Adipocyte (in vitro differentiated cells): ENCODE measurements around the gene ERBB2.
A peak's percentile ranks its signal among the peaks of the same experiment; 100 is the strongest.
"Not testable (repeated sequence)": the region's sequence is repeated elsewhere in the genome, so short reads cannot be mapped to it uniquely, and the experiment has no call there.

Source experiments
- DNase-seq: peaks from one replicate; pipeline ENCODE4 v3.0.0-alpha.2; 2015; ENCODE audit warnings: low read depth
- H3K27me3 ChIP-seq: replicated peaks from 2 replicates; pipeline ENCODE4 v1.7.0; 2013; ENCODE audit warnings: mild to moderate bottlenecking, low read length, moderate library complexity; ENCODE audit not compliant: control insufficient read depth, insufficient read depth
- H3K36me3 ChIP-seq: 2 replicates; pipeline ENCODE4 v1.7.0; 2013; ENCODE audit warnings: low read length, mild to moderate bottlenecking, moderate library complexity; ENCODE audit not compliant: control insufficient read depth, insufficient read depth, severe bottlenecking
- H3K4me1 ChIP-seq: 2 replicates; pipeline ENCODE4 v1.7.0; 2013; ENCODE audit warnings: mild to moderate bottlenecking, low read length, moderate library complexity; ENCODE audit not compliant: control insufficient read depth, insufficient read depth
- H3K4me3 ChIP-seq: 2 replicates; pipeline ENCODE4 v1.7.0; 2013; ENCODE audit warnings: mild to moderate bottlenecking, low read length, moderate library complexity
- H3K9ac ChIP-seq: 2 replicates; pipeline ENCODE4 v1.7.0; 2013; ENCODE audit warnings: mild to moderate bottlenecking, low read length, moderate library complexity
- H3K9me3 ChIP-seq: 2 replicates; pipeline ENCODE4 v1.7.0; 2013; ENCODE audit warnings: mild to moderate bottlenecking, low read length, moderate library complexity; ENCODE audit not compliant: control insufficient read depth

ERBB2 gene

GRCh38 chr17:39701784-39702422, 2.0 kb downstream of the ERBB2 start:
- peaks cover 8% of the 10 kb centered on the region for H3K4me1 ChIP-seq
- H3K9ac ChIP-seq = no peak overlapping the region
- peak overlapping the region; percentile 84 for H3K4me3 ChIP-seq
- DNase-seq = no peak
- H3K9me3 ChIP-seq = no peaks in the 10 kb centered on the region
- no peaks in the 10 kb centered on the region for H3K27me3 ChIP-seq
- H3K36me3 ChIP-seq = peaks cover 2% of the 10 kb centered on the region

GRCh38 chr17:39702901-39703893, 3.3 kb downstream of the ERBB2 start:
- peaks cover 8% of the 10 kb centered on the region for H3K4me1 ChIP-seq

GRCh38 chr17:39703913-39704312, 4.0 kb downstream of the ERBB2 start:
- no peak for DNase-seq
- peaks cover 17% of the 10 kb centered on the region for H3K36me3 ChIP-seq
- no peaks in the 10 kb centered on the region for H3K27me3 ChIP-seq
- peaks cover 8% of the 10 kb centered on the region for H3K4me1 ChIP-seq
- no peak overlapping the region for H3K9ac ChIP-seq
- no peak overlapping the region for H3K4me3 ChIP-seq
- H3K9me3 ChIP-seq = no peaks in the 10 kb centered on the region

More at GRCh38 chr17:39702901-39703893, 3.3 kb downstream of the ERBB2 start:
- H3K9ac ChIP-seq = no peak overlapping the region
- H3K27me3 ChIP-seq = no peaks in the 10 kb centered on the region
- H3K9me3 ChIP-seq = no peaks in the 10 kb centered on the region
- no peak for DNase-seq
- H3K4me3 ChIP-seq = no peak overlapping the region
- H3K36me3 ChIP-seq = peaks cover 10% of the 10 kb centered on the region

GRCh38 chr17:39704821-39705551, 5.1 kb downstream of the ERBB2 start:
- Histone ChIP-seq H3K36me3 (peaks cover 26% of the 10 kb centered on the region), H3K4me3 (no peak overlapping the region), H3K9me3 (no peaks in the 10 kb centered on the region), H3K27me3 (no peaks in the 10 kb centered on the region), H3K4me1 (peaks cover 5% of the 10 kb centered on the region), H3K9ac (no peak overlapping the region)
- peak; percentile 62 for DNase-seq

- no peak overlapping the region for H3K4me3 ChIP-seq
- no peak overlapping the region for H3K9ac ChIP-seq
- H3K9me3 ChIP-seq = no peaks in the 10 kb centered on the region
- H3K4me1 ChIP-seq = peaks cover 5% of the 10 kb centered on the region
- no peak for DNase-seq
- no peaks in the 10 kb centered on the region for H3K27me3 ChIP-seq
- peaks cover 31% of the 10 kb centered on the region for H3K36me3 ChIP-seq
Observed at GRCh38 chr17:39705786-39706348, 6.0 kb downstream of the ERBB2 start.

DNA sequence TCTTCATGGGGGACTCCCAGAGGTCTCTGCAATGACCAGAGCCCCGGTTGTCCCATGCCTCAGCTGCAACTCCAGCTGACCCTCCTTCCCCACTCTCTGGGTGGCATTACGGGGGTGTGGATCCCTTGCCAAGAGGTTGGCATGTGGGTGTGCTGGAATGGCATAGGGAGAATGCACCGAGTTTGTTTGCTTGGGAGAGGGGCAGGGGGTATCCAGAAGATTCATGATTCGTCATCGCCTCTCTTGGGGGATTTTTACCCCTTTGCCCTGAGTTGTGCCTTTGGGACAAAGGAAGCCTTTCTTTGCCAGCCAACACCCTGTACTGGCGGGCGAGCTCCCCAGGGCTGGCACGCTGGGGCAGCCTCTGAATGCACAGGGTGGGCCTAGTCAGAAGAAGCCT, 6.5 kb downstream of the ERBB2 start:
- Histone ChIP-seq H3K4me1 (peaks cover 4% of the 10 kb centered on the region), H3K9ac (no peak overlapping the region), H3K4me3 (no peak overlapping the region), H3K9me3 (no peaks in the 10 kb centered on the region), H3K27me3 (no peaks in the 10 kb centered on the region), H3K36me3 (peaks cover 33% of the 10 kb centered on the region)
- DNase-seq = no peak

DNA sequence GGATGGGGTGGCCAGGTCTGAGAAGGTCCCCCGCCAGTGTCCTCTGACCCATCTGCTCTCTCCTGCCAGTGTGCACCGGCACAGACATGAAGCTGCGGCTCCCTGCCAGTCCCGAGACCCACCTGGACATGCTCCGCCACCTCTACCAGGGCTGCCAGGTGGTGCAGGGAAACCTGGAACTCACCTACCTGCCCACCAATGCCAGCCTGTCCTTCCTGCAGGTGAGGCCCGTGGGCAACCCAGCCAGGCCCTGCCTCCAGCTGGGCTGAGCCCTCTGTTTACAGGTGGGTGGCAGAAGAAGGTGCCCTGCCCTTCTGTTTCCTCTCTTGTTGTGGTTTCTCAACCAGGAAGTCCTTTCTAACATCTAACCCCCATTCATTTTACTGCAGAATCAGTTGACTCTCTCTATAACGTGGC, 7.1 kb downstream of the ERBB2 start:
- Histone ChIP-seq H3K9ac (no peak overlapping the region), H3K4me3 (no peak overlapping the region), H3K9me3 (no peaks in the 10 kb centered on the region), H3K4me1 (no peaks in the 10 kb centered on the region), H3K36me3 (peaks cover 39% of the 10 kb centered on the region), H3K27me3 (no peaks in the 10 kb centered on the region)
- no peak for DNase-seq

DNA sequence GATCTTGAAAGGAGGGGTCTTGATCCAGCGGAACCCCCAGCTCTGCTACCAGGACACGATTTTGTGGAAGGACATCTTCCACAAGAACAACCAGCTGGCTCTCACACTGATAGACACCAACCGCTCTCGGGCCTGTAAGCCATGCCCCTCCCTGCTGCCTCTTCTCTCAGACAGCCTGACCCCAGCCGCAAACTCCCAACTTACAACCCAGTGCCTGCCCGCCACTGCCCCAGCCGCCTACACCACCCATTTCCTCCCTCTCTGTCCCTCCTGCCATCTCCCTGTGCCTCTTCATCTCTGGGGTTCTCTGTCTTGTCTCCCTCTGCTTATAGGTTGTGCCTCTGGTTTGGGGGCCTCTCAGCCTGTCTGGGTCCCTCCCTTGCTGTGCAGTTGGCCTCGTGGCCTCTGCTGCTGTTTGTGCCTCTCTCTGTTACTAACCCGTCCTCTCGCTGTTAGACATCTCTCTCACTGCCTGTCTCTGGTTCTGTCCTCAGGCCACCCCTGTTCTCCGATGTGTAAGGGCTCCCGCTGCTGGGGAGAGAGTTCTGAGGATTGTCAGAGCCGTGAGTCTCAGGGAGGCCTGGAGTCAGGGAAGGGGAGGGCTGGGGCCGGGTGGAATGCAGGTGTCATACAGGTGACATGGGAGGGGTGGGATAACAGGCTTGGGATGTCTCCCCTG, 9.6 kb downstream of the ERBB2 start:
- peaks cover 53% of the 10 kb centered on the region for H3K36me3 ChIP-seq
- no peaks in the 10 kb centered on the region for H3K4me1 ChIP-seq
- no peaks in the 10 kb centered on the region for H3K9me3 ChIP-seq
- no peak overlapping the region for H3K4me3 ChIP-seq
- DNase-seq = no peak
- no peak overlapping the region for H3K9ac ChIP-seq
- H3K27me3 ChIP-seq = no peaks in the 10 kb centered on the region

DNA sequence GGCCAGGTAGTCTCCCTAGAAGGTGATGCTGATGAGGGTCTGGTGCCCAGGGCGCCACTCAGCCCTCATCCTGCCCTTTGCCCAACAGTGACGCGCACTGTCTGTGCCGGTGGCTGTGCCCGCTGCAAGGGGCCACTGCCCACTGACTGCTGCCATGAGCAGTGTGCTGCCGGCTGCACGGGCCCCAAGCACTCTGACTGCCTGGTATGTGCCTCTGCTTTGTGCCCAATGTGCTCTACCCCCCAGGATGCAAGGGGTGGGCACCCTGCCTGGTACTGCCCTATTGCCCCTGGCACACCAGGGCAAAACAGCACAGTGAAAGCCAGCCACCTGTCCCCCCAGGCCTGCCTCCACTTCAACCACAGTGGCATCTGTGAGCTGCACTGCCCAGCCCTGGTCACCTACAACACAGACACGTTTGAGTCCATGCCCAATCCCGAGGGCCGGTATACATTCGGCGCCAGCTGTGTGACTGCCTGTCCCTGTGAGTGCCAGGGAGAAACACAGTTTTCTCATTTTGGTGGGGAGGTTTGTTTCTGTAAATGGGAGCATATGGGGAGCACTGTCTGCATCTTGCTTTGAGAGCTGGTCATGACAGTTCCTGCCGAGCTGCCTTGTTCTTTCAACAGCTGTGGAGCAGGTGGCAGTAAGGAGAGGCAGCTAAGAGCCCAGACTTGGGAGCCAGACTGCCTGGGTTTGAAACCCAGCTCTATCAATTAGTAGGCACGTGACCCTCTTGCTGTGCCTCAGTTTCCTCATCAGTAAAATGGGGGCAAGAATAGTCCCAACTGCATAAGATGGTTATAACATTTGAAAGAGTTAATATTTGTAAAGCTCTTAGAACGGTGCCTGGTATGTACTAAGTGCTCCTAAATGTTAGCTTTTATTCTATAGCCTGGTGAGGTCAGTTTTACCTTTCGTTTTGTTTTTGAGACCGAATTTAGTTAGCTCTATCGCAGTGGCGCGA, 10.4 kb downstream of the ERBB2 start:
- H3K9me3 ChIP-seq = no peaks in the 10 kb centered on the region
- DNase-seq = no peak
- no peaks in the 10 kb centered on the region for H3K27me3 ChIP-seq
- no peak overlapping the region for H3K9ac ChIP-seq
- no peak overlapping the region for H3K4me3 ChIP-seq
- no peaks in the 10 kb centered on the region for H3K4me1 ChIP-seq
- peaks cover 58% of the 10 kb centered on the region for H3K36me3 ChIP-seq

- H3K27me3 ChIP-seq, DNase-seq, H3K9ac ChIP-seq, H3K9me3 ChIP-seq, H3K4me3 ChIP-seq, H3K4me1 ChIP-seq: not testable (repeated sequence)
- peaks cover 66% of the 10 kb centered on the region for H3K36me3 ChIP-seq
Observed at GRCh38 chr17:39711071-39711470, 11.2 kb downstream of the ERBB2 start.
